GM19468 (cell line): ENCODE measurements around the gene NPHS1.
"Not testable (repeated sequence)": the region's sequence is repeated elsewhere in the genome, so short reads cannot be mapped to it uniquely, and the experiment has no call there.

Experiments used
- ATAC-seq: cut with Tn5 transposase; IDR thresholded peaks from one replicate; pipeline ENCODE4 v1.9.1; 2021; ENCODE audit warnings: mild to moderate bottlenecking, moderate library complexity, moderate number of reproducible peaks; ENCODE audit not compliant: unreplicated experiment; ENCODE audit errors: extremely low read depth

NPHS1 gene

GRCh38 chr19:35882114-35882832, 30.0 kb upstream of the NPHS1 start:
- ATAC-seq, result no peak

- no peak for ATAC-seq
Measured at GRCh38 chr19:35879770-35880317, 27.5 kb upstream of the NPHS1 start.

- no peak for ATAC-seq
Measured at GRCh38 chr19:35879068-35879467, 26.8 kb upstream of the NPHS1 start.

GRCh38 chr19:35874392-35874930, 22.2 kb upstream of the NPHS1 start:
- no peak for ATAC-seq

GRCh38 chr19:35872180-35872579, 19.9 kb upstream of the NPHS1 start:
- no peak for ATAC-seq

- no peak for ATAC-seq
Measured at GRCh38 chr19:35871611-35872010, 19.3 kb upstream of the NPHS1 start.

- no peak for ATAC-seq
Measured at GRCh38 chr19:35870798-35871197, 18.5 kb upstream of the NPHS1 start.

GRCh38 chr19:35870124-35870736, 17.9 kb upstream of the NPHS1 start:
- not testable (repeated sequence) for ATAC-seq

- ATAC-seq, result no peak
Measured at GRCh38 chr19:35869327-35870123, 17.2 kb upstream of the NPHS1 start.

GRCh38 chr19:35868823-35869326, 16.6 kb upstream of the NPHS1 start:
- no peak for ATAC-seq

GRCh38 chr19:35868172-35868822, 16.0 kb upstream of the NPHS1 start, which contains the start of gene APLP1:
APLP1 (plus strand) TSS chr19:35868574; CDS start chr19:35868637, 63 bp downstream.
- ATAC-seq, result no peak

- ATAC-seq, result no peak
Measured at GRCh38 chr19:35863018-35863417, 10.7 kb upstream of the NPHS1 start.

GRCh38 chr19:35862528-35862927, 10.2 kb upstream of the NPHS1 start:
- ATAC-seq, result no peak

- no peak for ATAC-seq
Measured at GRCh38 chr19:35861640-35862160, 9.4 kb upstream of the NPHS1 start.

- no peak for ATAC-seq
Measured at GRCh38 chr19:35860818-35861639, 8.7 kb upstream of the NPHS1 start.

GRCh38 chr19:35860436-35860817, 8.1 kb upstream of the NPHS1 start:
- ATAC-seq, result no peak

GRCh38 chr19:35859414-35859813, 7.1 kb upstream of the NPHS1 start:
- no peak for ATAC-seq

GRCh38 chr19:35858311-35858710, 6.0 kb upstream of the NPHS1 start:
- ATAC-seq, result no peak
